ENCODE data around the gene AOAH. TPM values are rescaled to one million over a fixed set of nuclear protein-coding genes. Genes with fewer than 3 reads are reported as not detected.

Gene AOAH
- total RNA-seq, 1 experiment from 2014 or later = 0.39 TPM

DNA sequence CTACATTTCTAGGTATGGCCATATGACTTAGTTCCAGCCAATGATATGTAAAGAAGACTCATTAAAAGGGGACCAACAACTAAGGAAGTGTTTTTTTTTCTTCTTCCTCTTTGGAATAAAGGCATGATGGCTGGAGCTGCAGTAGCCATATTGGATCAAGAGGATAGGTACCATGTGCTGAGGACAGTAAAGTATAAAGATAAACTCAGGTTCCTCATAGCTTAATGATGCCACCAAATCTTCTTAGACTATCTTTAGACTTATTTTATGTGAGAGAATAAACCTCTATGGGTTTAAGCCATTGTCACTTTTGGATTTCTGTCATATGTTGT, 249.3 kb downstream of the AOAH start:
- no peak overlapping the region for H4K5ac ChIP-seq (ENCODE audit: insufficient read length, low read depth, low read length)
- no peak overlapping the region for H3K14ac ChIP-seq (ENCODE audit: insufficient read depth, low read length)
- H3K23me2 ChIP-seq (ENCODE audit: insufficient read length, low read depth, low read length, poor library complexity, severe bottlenecking) = no peaks in the 10 kb centered on the region
- H2BK5ac ChIP-seq (ENCODE audit: insufficient read length, low read length) = no peak overlapping the region
- no peak for DNase-seq
- Mint-ChIP-seq H3K4me3 (no peak overlapping the region), H3K9me3 (no peaks in the 10 kb centered on the region; a peak in 1 of 5 replicates), H3K27ac (no peak overlapping the region), H3K4me1 (0 out of 4 replicates have a peak, but pooled peaks cover 0 to 2% of the 10 kb centered on the region in 2 experiments), H3K27me3 (ENCODE audit: low read depth) (no peaks in the 10 kb centered on the region), H3K36me3 (ENCODE audit: insufficient read depth in 1 of 3, low read depth in 3 of 3) (no peaks in the 10 kb centered on the region)
- H3K56ac ChIP-seq (ENCODE audit: insufficient read length, low read depth, low read length) = no peak overlapping the region
- no peak overlapping the region for H4K8ac ChIP-seq (replicated peaks; ENCODE audit: insufficient read length, low read depth, low read length)
- H3K4me1 ChIP-seq (ENCODE audit: insufficient read depth, low read length) = no peaks in the 10 kb centered on the region
- no peak overlapping the region for H3K4ac ChIP-seq (ENCODE audit: low read depth, low read length)
- no peak overlapping the region for H3K23ac ChIP-seq (ENCODE audit: insufficient read length, low read depth, low read length)
- no peak overlapping the region for H2BK12ac ChIP-seq (ENCODE audit: insufficient read length, low read depth, low read length)
- H2AFZ ChIP-seq (ENCODE audit: low read length) = no peak overlapping the region
- H3K4me2 ChIP-seq (ENCODE audit: insufficient read depth, insufficient read length, low read length) = no peak overlapping the region
- no peak overlapping the region for H2BK120ac ChIP-seq (ENCODE audit: low read depth, low read length, poor library complexity, severe bottlenecking)
- no peak overlapping the region for H2BK15ac ChIP-seq (ENCODE audit: low read depth, low read length)
- no peaks in the 10 kb centered on the region for H3K9me3 ChIP-seq (ENCODE audit: control insufficient read depth, low read depth, low read length)
- TF ChIP-seq, protein P1, sequence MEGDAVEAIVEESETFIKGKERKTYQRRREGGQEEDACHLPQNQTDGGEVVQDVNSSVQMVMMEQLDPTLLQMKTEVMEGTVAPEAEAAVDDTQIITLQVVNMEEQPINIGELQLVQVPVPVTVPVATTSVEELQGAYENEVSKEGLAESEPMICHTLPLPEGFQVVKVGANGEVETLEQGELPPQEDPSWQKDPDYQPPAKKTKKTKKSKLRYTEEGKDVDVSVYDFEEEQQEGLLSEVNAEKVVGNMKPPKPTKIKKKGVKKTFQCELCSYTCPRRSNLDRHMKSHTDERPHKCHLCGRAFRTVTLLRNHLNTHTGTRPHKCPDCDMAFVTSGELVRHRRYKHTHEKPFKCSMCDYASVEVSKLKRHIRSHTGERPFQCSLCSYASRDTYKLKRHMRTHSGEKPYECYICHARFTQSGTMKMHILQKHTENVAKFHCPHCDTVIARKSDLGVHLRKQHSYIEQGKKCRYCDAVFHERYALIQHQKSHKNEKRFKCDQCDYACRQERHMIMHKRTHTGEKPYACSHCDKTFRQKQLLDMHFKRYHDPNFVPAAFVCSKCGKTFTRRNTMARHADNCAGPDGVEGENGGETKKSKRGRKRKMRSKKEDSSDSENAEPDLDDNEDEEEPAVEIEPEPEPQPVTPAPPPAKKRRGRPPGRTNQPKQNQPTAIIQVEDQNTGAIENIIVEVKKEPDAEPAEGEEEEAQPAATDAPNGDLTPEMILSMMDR (conservative IDR thresholded peaks at IDR 0.05) = no peak
- no peak overlapping the region for H3K9ac ChIP-seq (ENCODE audit: extremely low read depth, insufficient read length, low read length)
- H4K91ac ChIP-seq (ENCODE audit: insufficient read length, low read depth, low read length) = no peak overlapping the region
- H3K27ac ChIP-seq (ENCODE audit: insufficient read length, low read depth, low read length) = no peak overlapping the region
- H2BK20ac ChIP-seq (ENCODE audit: low read depth, low read length, poor library complexity, severe bottlenecking) = no peak overlapping the region
- H3K18ac ChIP-seq (ENCODE audit: insufficient read length, low read depth, low read length) = no peak overlapping the region
- H3K79me1 ChIP-seq (ENCODE audit: insufficient read depth, low read depth, low read length, poor library complexity, severe bottlenecking) = no peaks in the 10 kb centered on the region
- no peak overlapping the region for H3T11ph ChIP-seq (ENCODE audit: low read length)
- H3K79me2 ChIP-seq (ENCODE audit: insufficient read depth, low read length) = no peaks in the 10 kb centered on the region
- no peaks in the 10 kb centered on the region for H3K27me3 ChIP-seq (ENCODE audit: insufficient read depth, low read length)
- no peak overlapping the region for H2AK5ac ChIP-seq (ENCODE audit: insufficient read length, low read length)
- no peaks in the 10 kb centered on the region for H4K20me1 ChIP-seq (ENCODE audit: control insufficient read depth, insufficient read depth, insufficient read length)

Data from H9 (cell line).